SK-N-SH (cell line): ENCODE data around the gene KCTD21.

Experiments used
- CTCF ChIP-seq: fragments of 200-600 bp; sonication (generic); IDR thresholded peaks from 2 replicates; pipeline ENCODE4 v1.6.1; 2017; ENCODE audit warnings: antibody characterized with exemption, mild to moderate bottlenecking, moderate library complexity
- EP300 ChIP-seq, 2 experiments: IDR thresholded peaks; 2 replicates each; pipeline versions ENCODE4 v1.4.0 to v1.6.1; 2012; ENCODE audit warnings: borderline replicate concordance in 1 of 2, low read depth in 1 of 2, low read length in 1 of 2
- EZH2phosphoT487 ChIP-seq: fragments of 200-600 bp; sonication (generic); IDR thresholded peaks from 2 replicates; pipeline ENCODE4 v1.6.1; 2017; ENCODE audit warnings: low read depth, mixed run types, mild to moderate bottlenecking, antibody characterized with exemption, moderate library complexity, borderline replicate concordance
- IRF3 ChIP-seq: fragments of 150-350 bp; IDR thresholded peaks from 2 replicates; pipeline ENCODE4 v1.6.1; 2016; ENCODE audit warnings: mild to moderate bottlenecking, low read depth, low read length
- POLR2AphosphoS5 ChIP-seq: IDR thresholded peaks from 2 replicates; pipeline ENCODE4 v1.6.1; 2012; ENCODE audit warnings: low read depth, low read length
- RXRA ChIP-seq: IDR thresholded peaks from 2 replicates; pipeline ENCODE4 v1.4.0; 2012; ENCODE audit warnings: low read depth, mild to moderate bottlenecking, borderline replicate concordance
- TAF1 ChIP-seq: IDR thresholded peaks from 2 replicates; pipeline ENCODE4 v1.6.1; 2012; ENCODE audit warnings: low read depth, mild to moderate bottlenecking, low read length, moderate library complexity, borderline replicate concordance
- TCF12 ChIP-seq: IDR thresholded peaks from 2 replicates; pipeline ENCODE4 v1.4.0; 2012

- TF ChIP-seq IRF3 (no peak), EZH2phosphoT487 (no peak), RXRA (no peak), EP300 (IDR thresholded peaks at IDR 0.05; ENCODE audit: borderline replicate concordance in 1 of 2, low read depth in 1 of 2, low read length in 1 of 2) (no peak), POLR2AphosphoS5 (no peak), CTCF (no peak), TCF12 (no peak), TAF1 (no peak)
Observed at GRCh38 chr11:78210000-78210608, 21.7 kb upstream of the KCTD21 start.
